Breast epithelium (tissue), 4 donors: ENCODE measurements around the gene KRT86. TPM values are rescaled to one million over a fixed set of nuclear protein-coding genes. Genes with fewer than 3 reads are reported as not detected.

ENCODE experiments used
- DNase-seq, 2 donors: peaks; one replicate each; pipeline ENCODE4 v3.0.0-alpha.2; 2019; ENCODE audit warnings: low spot score in 2 of 2
- H3K27ac ChIP-seq, 2 donors: fragments of 200-600 bp; sonication (generic) in 1 of 2; one replicate each; pipeline ENCODE4 v1.5.1; 2016 to 2019; ENCODE audit warnings: mild to moderate bottlenecking in 1 of 2
- H3K27me3 ChIP-seq, 2 donors: fragments of 200-600 bp; sonication (generic) in 1 of 2; one replicate each; pipeline versions ENCODE4 v1.5.1 to v1.6.0; 2017 to 2019; ENCODE audit warnings: control low read depth in 1 of 2, mild to moderate bottlenecking in 1 of 2
- H3K36me3 ChIP-seq: fragments of 200-600 bp; one replicate; pipeline ENCODE4 v1.5.1; 2019
- H3K4me1 ChIP-seq, 2 donors: fragments of 200-600 bp; sonication (generic); one replicate each; pipeline ENCODE4 v1.5.1; 2016 to 2019; ENCODE audit warnings: control low read depth in 1 of 2
- H3K4me3 ChIP-seq, 3 donors: fragments of 200-600 bp; sonication (generic); 1 replicate in 2 of 3; 2 replicates in 1 of 3; pipeline ENCODE4 v1.5.1; 2016 to 2019; ENCODE audit warnings: mild to moderate bottlenecking in 3 of 3, moderate library complexity in 2 of 3
- H3K9me3 ChIP-seq, 2 donors: fragments of 200-600 bp; sonication (generic) in 1 of 2; one replicate each; pipeline ENCODE4 v1.5.1; 2016 to 2019; ENCODE audit warnings: control low read depth in 1 of 2
- CTCF ChIP-seq, 3 donors: fragments of 450-650 bp; IDR thresholded peaks; one replicate each; pipeline ENCODE4 v1.5.1; 2016 to 2017; ENCODE audit warnings: antibody characterized with exemption in 3 of 3, mild to moderate bottlenecking in 3 of 3, moderate library complexity in 3 of 3
- POLR2A ChIP-seq: fragments of 450-650 bp; IDR thresholded peaks from one replicate; pipeline ENCODE4 v1.6.1; 2016; ENCODE audit warnings: antibody characterized with exemption, mild to moderate bottlenecking, moderate library complexity
- POLR2AphosphoS5 ChIP-seq, 3 donors: sonication (generic); formaldehyde crosslinking; IDR thresholded peaks; one replicate each; pipeline ENCODE4 v1.6.1; 2017; ENCODE audit warnings: antibody characterized with exemption in 3 of 3
- intact Hi-C: fragments of 100-400 bp; cut with DNase I; formaldehyde crosslinking; loops from one replicate; pipeline ENCODE4 v1.15.1; 2023; ENCODE audit warnings: low total_unique reads
- total RNA-seq, 3 donors: library from RNA; depleted of rRNA; stranded (reverse); fragments of >200 nt; gene quantifications; one replicate each; pipeline ENCODE4 v1.1.0, GENCODE V29; 2016

KRT86 gene
- total RNA-seq, 3 donors from 2014 or later, result 0.66 to 2.2 TPM; not detected in 1

- Histone ChIP-seq H3K27ac (peak overlapping the region; percentile 49 to 75), H3K4me1 (no peaks in the 10 kb centered on the region), H3K27me3 (no peaks in the 10 kb centered on the region), H3K4me3 (no peak overlapping the region), H3K36me3 (no peaks in the 10 kb centered on the region), H3K9me3 (no peaks in the 10 kb centered on the region)
- TF ChIP-seq CTCF (IDR thresholded peaks at IDR 0.05) (no peak), POLR2AphosphoS5 (IDR thresholded peaks at IDR 0.05) (no peak), POLR2A (no peak)
- intact Hi-C loops, result loop anchor here (5.0 kb wide), 1 partner anchor 892 kb away; a partner anchor contains a TSS
- peak in 1 of 2 donors; percentile 22 for DNase-seq
These were observed 76.3 kb downstream of the KRT86 start for GRCh38 chr12:52350786-52351185.

- peak in 1 of 3 donors; percentile 14 for TF ChIP-seq POLR2AphosphoS5 (IDR thresholded peaks at IDR 0.05)
- TF ChIP-seq CTCF (IDR thresholded peaks at IDR 0.05), result no peak
- no peaks in the 10 kb centered on the region for H3K9me3 ChIP-seq
- H3K4me3 ChIP-seq, result no peak overlapping the region
- H3K4me1 ChIP-seq, result no peaks in the 10 kb centered on the region
- H3K27ac ChIP-seq, result peak overlapping the region; percentile 49 to 75
- peak; percentile 64 to 82 for DNase-seq
- H3K27me3 ChIP-seq, result no peaks in the 10 kb centered on the region
- no peaks in the 10 kb centered on the region for H3K36me3 ChIP-seq
- intact Hi-C loops, result loop anchor here (5.0 kb wide), 1 partner anchor 891 kb away; a partner anchor contains a TSS
These were observed 77.0 kb downstream of the KRT86 start for GRCh38 chr12:52351196-52352059.

- Histone ChIP-seq H3K4me3 (no peak overlapping the region), H3K36me3 (no peaks in the 10 kb centered on the region), H3K4me1 (no peaks in the 10 kb centered on the region), H3K9me3 (no peaks in the 10 kb centered on the region), H3K27ac (no peak overlapping the region), H3K27me3 (no peaks in the 10 kb centered on the region)
- TF ChIP-seq POLR2AphosphoS5 (IDR thresholded peaks at IDR 0.05) (no peak), CTCF (IDR thresholded peaks at IDR 0.05) (no peak), POLR2A (no peak)
- DNase-seq, result peak in 1 of 2 donors; percentile 5
- intact Hi-C loops, result loop anchor here (5.0 kb wide), 1 partner anchor 889 kb away; a partner anchor contains a TSS
These were observed 78.5 kb downstream of the KRT86 start for GRCh38 chr12:52352951-52353350.

- no peak overlapping the region for H3K4me3 ChIP-seq
- peak in 1 of 2 donors; percentile 22 for DNase-seq
- no peaks in the 10 kb centered on the region for H3K36me3 ChIP-seq
- intact Hi-C loops, result loop anchor here (5.0 kb wide), 1 partner anchor 889 kb away; a partner anchor contains a TSS
- no peaks in the 10 kb centered on the region for H3K4me1 ChIP-seq
- H3K9me3 ChIP-seq, result no peaks in the 10 kb centered on the region
- H3K27me3 ChIP-seq, result no peaks in the 10 kb centered on the region
- H3K27ac ChIP-seq, result no peak overlapping the region
- TF ChIP-seq POLR2AphosphoS5 (IDR thresholded peaks at IDR 0.05), result no peak
- no peak for TF ChIP-seq CTCF (IDR thresholded peaks at IDR 0.05)
- TF ChIP-seq POLR2A, result no peak
These were observed 79.3 kb downstream of the KRT86 start for GRCh38 chr12:52353766-52354165.

GRCh38 chr12:52354200-52354599 is 79.8 kb downstream of the KRT86 start:
- intact Hi-C loops, result loop anchor here (5.0 kb wide), 1 partner anchor 888 kb away; a partner anchor contains a TSS
- no peaks in the 10 kb centered on the region for H3K4me1 ChIP-seq
- H3K27ac ChIP-seq, result no peak overlapping the region
- no peaks in the 10 kb centered on the region for H3K9me3 ChIP-seq
- DNase-seq, result peak in 1 of 2 donors; percentile 46
- no peak for TF ChIP-seq POLR2A
- no peak for TF ChIP-seq CTCF (IDR thresholded peaks at IDR 0.05)
- no peak for TF ChIP-seq POLR2AphosphoS5 (IDR thresholded peaks at IDR 0.05)
- H3K4me3 ChIP-seq, result no peak overlapping the region
- H3K27me3 ChIP-seq, result no peaks in the 10 kb centered on the region
- H3K36me3 ChIP-seq, result no peaks in the 10 kb centered on the region
